Adrenal gland (tissue), 12 donors: Measurements from ENCODE around the gene ATG4A. TPM values are rescaled to one million over a fixed set of nuclear protein-coding genes. Genes with fewer than 3 reads are reported as not detected.

Experiments used
- DNase-seq, 7 donors: peaks; one replicate each; pipeline ENCODE4 v3.0.0-alpha.2; 2019 to 2020
- H3K27ac ChIP-seq, 5 donors: fragments of 200-600 bp; sonication (generic) in 4 of 5; 1 replicate in 3 of 5; 2 replicates in 2 of 5; pipeline versions ENCODE4 v1.5.1 to v1.8.0; 2016 to 2020; ENCODE audit warnings: mild to moderate bottlenecking in 1 of 5
- H3K27me3 ChIP-seq: fragments of 200-600 bp; 2 replicates; pipeline ENCODE4 v1.8.0; 2021
- H3K36me3 ChIP-seq, 2 donors: fragments of 200-600 bp; replicated peaks in 1 of 2; 1 replicate in 1 of 2; 2 replicates in 1 of 2; pipeline versions ENCODE4 v1.5.1 to v1.8.0; 2018 to 2022
- H3K4me1 ChIP-seq, 2 donors: fragments of 200-600 bp; replicated peaks in 1 of 2; 1 replicate in 1 of 2; 2 replicates in 1 of 2; pipeline versions ENCODE4 v1.5.1 to v1.8.0; 2018 to 2021
- H3K4me3 ChIP-seq, 4 donors: fragments of 200-600 bp; sonication (generic) in 3 of 4; one replicate each; pipeline ENCODE4 v1.5.1; 2016 to 2018
- H3K9me3 ChIP-seq, 3 donors: fragments of 200-600 bp; sonication (generic) in 1 of 3; replicated peaks in 1 of 3; 1 replicate in 2 of 3; 2 replicates in 1 of 3; pipeline versions ENCODE4 v1.5.1 to v1.8.0; 2016 to 2021
- CTCF ChIP-seq, 6 experiments: fragments of 450-650 bp in 4 of 6; fragments of 200-600 bp in 2 of 6; sonication (generic) in 1 of 6; IDR thresholded peaks; 1 replicate in 5 of 6; 2 replicates in 1 of 6; pipeline versions ENCODE4 v1.5.1 to v1.8.0; 2016 to 2021; ENCODE audit warnings: antibody characterized with exemption in 6 of 6, mild to moderate bottlenecking in 2 of 6, moderate library complexity in 1 of 6
- POLR2A ChIP-seq, 2 donors: fragments of 450-650 bp; IDR thresholded peaks; one replicate each; pipeline ENCODE4 v1.6.1; 2017; ENCODE audit warnings: antibody characterized with exemption in 2 of 2, mild to moderate bottlenecking in 2 of 2, moderate library complexity in 1 of 2
- WGBS, 4 donors: extraction: QIAGEN DNeasy Blood & Tissue Kit in 2 of 4; methylation state at CpG; one replicate each; pipeline versions ENCODE4 v1.1.5 to v1.1.7; 2013 to 2017; 5-methylcytosine and 5-hydroxymethylcytosine counted together
- intact Hi-C, 2 donors: fragments of 100-400 bp; cut with DNase I; formaldehyde crosslinking; loops; one replicate each; pipeline versions ENCODE4 v1.14.1 to v1.15.0; 2022 to 2023
- polyA plus RNA-seq, 3 donors: library from polyadenylated mRNA; stranded (reverse); fragments of 200-250 nt in 2 of 3; fragments of 350-450 nt in 1 of 3; fragmentation: Illumina TruSeq in 1 of 3; extraction: RNeasy Lipid Tissue Mini Kit (QIAGEN cat#74804) in 1 of 3; gene quantifications; one replicate each; pipeline ENCODE4 v1.2.3, GENCODE V29; 2013 to 2014
- total RNA-seq, 9 donors: library from RNA; depleted of rRNA in 4 of 9; stranded (reverse); fragments of >200 nt in 4 of 9; fragments of 120-200 nt in 1 of 9; fragmentation: NEBNext Ultra II Directional in 1 of 9; extraction: Animal tissue kit (Norgen Biotek cat#: 25700) in 1 of 9; gene quantifications; one replicate each; pipeline versions ENCODE4 v1.1.0 to v1.2.4, GENCODE V29; 2013 to 2023
- donor health status: healthy with polysubstance abuse.
- donor health status: Bipolar disorder and iron deficiency.
- donor health status: DM: yes; HTN: yes; CAD: no.
- donor health status: DM: no; HTN: no; CAD: no.
- donor health status: DM: no; HTN: no; CAD: no.
- donor health status: DM: yes; HTN: yes; CAD: no.

Gene ATG4A
- total and polyA plus RNA-seq, 12 donors: 6.3 to 33.2 (median 13.7) TPM

GRCh38 chrX:108114541-108114940 lies 23.0 kb downstream of the ATG4A start:
- DNase-seq: no peak
- H3K27me3 ChIP-seq: no peaks in the 10 kb centered on the region
- no peak overlapping the region for H3K4me3 ChIP-seq
- intact Hi-C loops: no loop called here
- TF ChIP-seq CTCF (IDR thresholded peaks at IDR 0.05) (no peak), POLR2A (IDR thresholded peaks at IDR 0.05) (no peak)
- H3K36me3 ChIP-seq: no peaks in the 10 kb centered on the region
- H3K4me1 ChIP-seq: no peaks in the 10 kb centered on the region
- no peaks in the 10 kb centered on the region for H3K9me3 ChIP-seq
- no peak overlapping the region for H3K27ac ChIP-seq

- Histone ChIP-seq H3K27me3 (no peaks in the 10 kb centered on the region), H3K4me1 (no peaks in the 10 kb centered on the region), H3K27ac (no peak overlapping the region), H3K9me3 (no peaks in the 10 kb centered on the region), H3K4me3 (no peak overlapping the region), H3K36me3 (no peaks in the 10 kb centered on the region)
- no peak for DNase-seq
- TF ChIP-seq POLR2A (IDR thresholded peaks at IDR 0.05): no peak
- TF ChIP-seq CTCF (IDR thresholded peaks at IDR 0.05): no peak
- intact Hi-C loops: no loop called here
- 57 to 85% (median 72%) methylated on average over 3 of the region's 3 CpGs for WGBS, 4 donors
Observed at GRCh38 chrX:108117988-108118387, 26.4 kb downstream of the ATG4A start.

GRCh38 chrX:108121291-108121690 lies 29.7 kb downstream of the ATG4A start:
- intact Hi-C loops: no loop called here
- H3K9me3 ChIP-seq: no peaks in the 10 kb centered on the region
- H3K4me3 ChIP-seq: no peak overlapping the region
- H3K4me1 ChIP-seq: no peaks in the 10 kb centered on the region
- no peaks in the 10 kb centered on the region for H3K27me3 ChIP-seq
- TF ChIP-seq POLR2A (IDR thresholded peaks at IDR 0.05) (no peak), CTCF (IDR thresholded peaks at IDR 0.05) (no peak)
- no peak overlapping the region for H3K27ac ChIP-seq
- no peaks in the 10 kb centered on the region for H3K36me3 ChIP-seq
- DNase-seq: no peak
- 40 to 83% (median 72%) methylated on average over 3 of the region's 3 CpGs for WGBS, 4 donors

- WGBS, 4 donors: 73 to 100% (median 89%) methylated on average over 2 of the region's 2 CpGs
- no peaks in the 10 kb centered on the region for H3K4me1 ChIP-seq
- no peak overlapping the region for H3K27ac ChIP-seq
- no peak for TF ChIP-seq CTCF (IDR thresholded peaks at IDR 0.05)
- no peak for TF ChIP-seq POLR2A (IDR thresholded peaks at IDR 0.05)
- no peaks in the 10 kb centered on the region for H3K27me3 ChIP-seq
- intact Hi-C loops: no loop called here
- DNase-seq: no peak
- no peaks in the 10 kb centered on the region for H3K9me3 ChIP-seq
- no peak overlapping the region for H3K4me3 ChIP-seq
- H3K36me3 ChIP-seq: no peaks in the 10 kb centered on the region
Observed at GRCh38 chrX:108122748-108123147, 31.2 kb downstream of the ATG4A start.
